Measurements from ENCODE around the gene HPCAL1. TPM values are rescaled to one million over a fixed set of nuclear protein-coding genes. Genes with fewer than 3 reads are reported as not detected.
"Not testable (repeated sequence)": the region's sequence is repeated elsewhere in the genome, so short reads cannot be mapped to it uniquely, and the experiment has no call there.

The HPCAL1 gene
- total RNA-seq, 1 experiment from 2014 or later = 35.1 TPM

GRCh38 chr2:10289352-10289751 lies 13.4 kb upstream of the HPCAL1 start:
- no peak for TF ChIP-seq CTCF (IDR thresholded peaks at IDR 0.05; ENCODE audit: unreplicated experiment)
- intact Hi-C loops (cut with micrococcal nuclease; ENCODE audit: unreplicated experiment) = no loop called here
- Mint-ChIP-seq H3K4me1 (ENCODE audit: low read depth, unreplicated experiment) (peaks cover 39% of the 10 kb centered on the region), H3K27me3 (ENCODE audit: unreplicated experiment) (no peaks in the 10 kb centered on the region), H3K27ac (ENCODE audit: unreplicated experiment) (peak overlapping the region; percentile 38), H3K9me3 (ENCODE audit: low read depth, unreplicated experiment) (no peaks in the 10 kb centered on the region), H3K36me3 (ENCODE audit: insufficient read depth, unreplicated experiment) (peaks cover 3% of the 10 kb centered on the region), H3K4me3 (ENCODE audit: low read depth, unreplicated experiment) (no peak overlapping the region)
- no peak for DNase-seq
- CTCF ChIA-PET = interaction anchor here (1.6 kb wide), 1 partner anchor 120 kb away, joined by 6 read pairs; no protein-coding TSS in a partner anchor
- BruUV-seq (replicated peaks) = no TSS peak

DNA sequence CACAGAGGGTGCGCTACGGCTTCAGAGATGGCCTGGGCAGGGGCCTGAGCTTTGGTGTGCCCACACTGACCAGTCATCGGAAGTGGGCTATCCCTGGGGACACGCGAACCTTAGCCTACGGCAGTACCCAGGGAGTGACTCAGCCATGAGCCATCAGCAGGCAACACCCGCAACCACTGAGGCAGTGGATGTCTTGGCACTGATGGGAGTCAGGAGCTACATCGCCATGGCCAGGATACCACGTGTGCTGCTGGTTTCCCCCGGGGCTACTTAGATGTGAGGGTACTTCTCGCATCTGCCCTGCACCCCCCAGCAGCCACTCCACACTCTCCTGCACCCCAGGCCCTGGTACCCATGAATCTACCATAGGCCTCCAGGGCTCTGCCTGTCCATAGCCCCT lies 12.8 kb upstream of the HPCAL1 start:
- CTCF ChIA-PET = interaction anchor here (0.6 to 1.6 kb wide), 2 partner anchors 27 to 119 kb away, joined by 3 to 6 read pairs; no protein-coding TSS in a partner anchor
- Mint-ChIP-seq H3K27ac (ENCODE audit: unreplicated experiment) (peak overlapping the region; percentile 38), H3K4me3 (ENCODE audit: low read depth, unreplicated experiment) (no peak overlapping the region), H3K4me1 (ENCODE audit: low read depth, unreplicated experiment) (peaks cover 33% of the 10 kb centered on the region), H3K9me3 (ENCODE audit: low read depth, unreplicated experiment) (no peaks in the 10 kb centered on the region), H3K27me3 (ENCODE audit: unreplicated experiment) (no peaks in the 10 kb centered on the region), H3K36me3 (ENCODE audit: insufficient read depth, unreplicated experiment) (peaks cover 3% of the 10 kb centered on the region)
- BruUV-seq (replicated peaks) = no TSS peak
- TF ChIP-seq CTCF (IDR thresholded peaks at IDR 0.05; ENCODE audit: unreplicated experiment) = no peak
- DNase-seq = peak; percentile 58
- intact Hi-C loops (cut with micrococcal nuclease; ENCODE audit: unreplicated experiment) = no loop called here

GRCh38 chr2:10291376-10291775 lies 11.3 kb upstream of the HPCAL1 start:
- peaks cover 21% of the 10 kb centered on the region for H3K4me1 Mint-ChIP-seq (ENCODE audit: low read depth, unreplicated experiment)
- H3K36me3 Mint-ChIP-seq (ENCODE audit: insufficient read depth, unreplicated experiment); intact Hi-C loops (cut with micrococcal nuclease; ENCODE audit: unreplicated experiment); H3K9me3 Mint-ChIP-seq (ENCODE audit: low read depth, unreplicated experiment); H3K27ac Mint-ChIP-seq (ENCODE audit: unreplicated experiment); BruUV-seq (replicated peaks); CTCF ChIA-PET; DNase-seq; H3K4me3 Mint-ChIP-seq (ENCODE audit: low read depth, unreplicated experiment); H3K27me3 Mint-ChIP-seq (ENCODE audit: unreplicated experiment): not testable (repeated sequence)

GRCh38 chr2:10292033-10292432 lies 10.7 kb upstream of the HPCAL1 start:
- DNase-seq = no peak
- no peak overlapping the region for H3K27ac Mint-ChIP-seq (ENCODE audit: unreplicated experiment)
- TF ChIP-seq CTCF (IDR thresholded peaks at IDR 0.05; ENCODE audit: unreplicated experiment) = no peak
- H3K9me3 Mint-ChIP-seq (ENCODE audit: low read depth, unreplicated experiment) = no peaks in the 10 kb centered on the region
- CTCF ChIA-PET = no interaction called here
- no peaks in the 10 kb centered on the region for H3K27me3 Mint-ChIP-seq (ENCODE audit: unreplicated experiment)
- H3K36me3 Mint-ChIP-seq (ENCODE audit: insufficient read depth, unreplicated experiment) = peaks cover 8% of the 10 kb centered on the region
- H3K4me1 Mint-ChIP-seq (ENCODE audit: low read depth, unreplicated experiment) = peaks cover 21% of the 10 kb centered on the region
- H3K4me3 Mint-ChIP-seq (ENCODE audit: low read depth, unreplicated experiment) = no peak overlapping the region
- intact Hi-C loops (cut with micrococcal nuclease; ENCODE audit: unreplicated experiment) = no loop called here
- BruUV-seq (replicated peaks) = no TSS peak

DNA sequence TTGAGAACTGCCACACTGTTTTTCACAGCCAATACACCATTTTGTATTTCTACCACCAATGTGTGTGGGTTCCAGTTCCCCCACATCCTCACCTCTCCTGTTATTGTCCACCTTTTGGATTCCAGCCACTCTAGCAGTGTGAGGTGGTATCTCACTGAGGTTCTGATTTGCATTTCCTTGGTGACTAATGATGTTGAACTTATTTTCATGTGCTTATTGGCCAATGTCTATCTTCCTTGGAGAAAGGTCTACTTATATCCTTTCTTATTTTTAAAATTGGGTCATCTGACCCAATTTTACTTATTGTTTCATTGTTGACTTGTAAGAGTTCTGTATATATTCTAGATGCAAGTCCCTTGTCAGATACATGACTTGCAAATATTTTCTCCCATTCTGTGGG lies 9.1 kb upstream of the HPCAL1 start:
- no TSS peak for BruUV-seq (replicated peaks)
- Mint-ChIP-seq H3K27ac (ENCODE audit: unreplicated experiment) (no peak overlapping the region), H3K27me3 (ENCODE audit: unreplicated experiment) (no peaks in the 10 kb centered on the region), H3K4me1 (ENCODE audit: low read depth, unreplicated experiment) (peaks cover 21% of the 10 kb centered on the region), H3K36me3 (ENCODE audit: insufficient read depth, unreplicated experiment) (peaks cover 8% of the 10 kb centered on the region), H3K9me3 (ENCODE audit: low read depth, unreplicated experiment) (no peaks in the 10 kb centered on the region), H3K4me3 (ENCODE audit: low read depth, unreplicated experiment) (no peak overlapping the region)
- intact Hi-C loops (cut with micrococcal nuclease; ENCODE audit: unreplicated experiment) = no loop called here
- no peak for DNase-seq
- CTCF ChIA-PET = no interaction called here
- no peak for TF ChIP-seq CTCF (IDR thresholded peaks at IDR 0.05; ENCODE audit: unreplicated experiment)
